H1 (cell line): Measurements from ENCODE around the gene BRPF3. TPM values are rescaled to one million over a fixed set of nuclear protein-coding genes. Genes with fewer than 3 reads are reported as not detected.

ENCODE experiments used
- GABPA ChIP-seq: IDR thresholded peaks from 2 replicates; pipeline ENCODE4 v1.6.1; 2011; ENCODE audit warnings: mild to moderate bottlenecking, low read length, moderate library complexity, borderline replicate concordance; ENCODE audit not compliant: insufficient read depth
- NRF1 ChIP-seq: IDR thresholded peaks from 2 replicates; pipeline ENCODE4 v1.6.1; 2011; ENCODE audit warnings: mild to moderate bottlenecking, low read depth, low read length, improper control_type of control experiment
- SP1 ChIP-seq: IDR thresholded peaks from 2 replicates; pipeline ENCODE4 v1.6.1; 2011; ENCODE audit warnings: low read depth, low read length
- polyA plus RNA-seq, 7 experiments: library from polyadenylated mRNA; depleted of rRNA in 3 of 7; stranded (reverse) in 5 of 7; unstranded in 2 of 7; fragments of >200 nt in 5 of 7; fragments of 200-250 nt in 2 of 7; gene quantifications; 1 replicate in 5 of 7; 2 replicates in 1 of 7; 4 replicates in 1 of 7; pipeline versions ENCODE4 v1.2.1 to v1.2.3, GENCODE V29; 2011 to 2013; ENCODE audit warnings: missing spikeins in 2 of 7, mixed read lengths in 2 of 7
- total RNA-seq: library from RNA; stranded (reverse); fragmentation: NEBNext Ultra II Directional; extraction: Animal tissue kit (Norgen Biotek cat#: 25700); gene quantifications from 2 replicates; pipeline ENCODE4 v1.2.1, GENCODE V29; 2021
- TF ChIP-seq, protein P1 (sequence below): fragments of 300-600 bp; sonication (generic); IDR thresholded peaks from 2 replicates; pipeline ENCODE4 v1.7.1; 2012; ENCODE audit warnings: low read length, moderate library complexity, mild to moderate bottlenecking, inconsistent platforms; ENCODE audit not compliant: insufficient replicate concordance

BRPF3 gene
- total and polyA plus RNA-seq, 2 of the 8 experiments (the other 6 are each of a cell fraction or from before 2014, with no cell fraction given) = 26.0 to 37.5 TPM

- TF ChIP-seq, protein P1, sequence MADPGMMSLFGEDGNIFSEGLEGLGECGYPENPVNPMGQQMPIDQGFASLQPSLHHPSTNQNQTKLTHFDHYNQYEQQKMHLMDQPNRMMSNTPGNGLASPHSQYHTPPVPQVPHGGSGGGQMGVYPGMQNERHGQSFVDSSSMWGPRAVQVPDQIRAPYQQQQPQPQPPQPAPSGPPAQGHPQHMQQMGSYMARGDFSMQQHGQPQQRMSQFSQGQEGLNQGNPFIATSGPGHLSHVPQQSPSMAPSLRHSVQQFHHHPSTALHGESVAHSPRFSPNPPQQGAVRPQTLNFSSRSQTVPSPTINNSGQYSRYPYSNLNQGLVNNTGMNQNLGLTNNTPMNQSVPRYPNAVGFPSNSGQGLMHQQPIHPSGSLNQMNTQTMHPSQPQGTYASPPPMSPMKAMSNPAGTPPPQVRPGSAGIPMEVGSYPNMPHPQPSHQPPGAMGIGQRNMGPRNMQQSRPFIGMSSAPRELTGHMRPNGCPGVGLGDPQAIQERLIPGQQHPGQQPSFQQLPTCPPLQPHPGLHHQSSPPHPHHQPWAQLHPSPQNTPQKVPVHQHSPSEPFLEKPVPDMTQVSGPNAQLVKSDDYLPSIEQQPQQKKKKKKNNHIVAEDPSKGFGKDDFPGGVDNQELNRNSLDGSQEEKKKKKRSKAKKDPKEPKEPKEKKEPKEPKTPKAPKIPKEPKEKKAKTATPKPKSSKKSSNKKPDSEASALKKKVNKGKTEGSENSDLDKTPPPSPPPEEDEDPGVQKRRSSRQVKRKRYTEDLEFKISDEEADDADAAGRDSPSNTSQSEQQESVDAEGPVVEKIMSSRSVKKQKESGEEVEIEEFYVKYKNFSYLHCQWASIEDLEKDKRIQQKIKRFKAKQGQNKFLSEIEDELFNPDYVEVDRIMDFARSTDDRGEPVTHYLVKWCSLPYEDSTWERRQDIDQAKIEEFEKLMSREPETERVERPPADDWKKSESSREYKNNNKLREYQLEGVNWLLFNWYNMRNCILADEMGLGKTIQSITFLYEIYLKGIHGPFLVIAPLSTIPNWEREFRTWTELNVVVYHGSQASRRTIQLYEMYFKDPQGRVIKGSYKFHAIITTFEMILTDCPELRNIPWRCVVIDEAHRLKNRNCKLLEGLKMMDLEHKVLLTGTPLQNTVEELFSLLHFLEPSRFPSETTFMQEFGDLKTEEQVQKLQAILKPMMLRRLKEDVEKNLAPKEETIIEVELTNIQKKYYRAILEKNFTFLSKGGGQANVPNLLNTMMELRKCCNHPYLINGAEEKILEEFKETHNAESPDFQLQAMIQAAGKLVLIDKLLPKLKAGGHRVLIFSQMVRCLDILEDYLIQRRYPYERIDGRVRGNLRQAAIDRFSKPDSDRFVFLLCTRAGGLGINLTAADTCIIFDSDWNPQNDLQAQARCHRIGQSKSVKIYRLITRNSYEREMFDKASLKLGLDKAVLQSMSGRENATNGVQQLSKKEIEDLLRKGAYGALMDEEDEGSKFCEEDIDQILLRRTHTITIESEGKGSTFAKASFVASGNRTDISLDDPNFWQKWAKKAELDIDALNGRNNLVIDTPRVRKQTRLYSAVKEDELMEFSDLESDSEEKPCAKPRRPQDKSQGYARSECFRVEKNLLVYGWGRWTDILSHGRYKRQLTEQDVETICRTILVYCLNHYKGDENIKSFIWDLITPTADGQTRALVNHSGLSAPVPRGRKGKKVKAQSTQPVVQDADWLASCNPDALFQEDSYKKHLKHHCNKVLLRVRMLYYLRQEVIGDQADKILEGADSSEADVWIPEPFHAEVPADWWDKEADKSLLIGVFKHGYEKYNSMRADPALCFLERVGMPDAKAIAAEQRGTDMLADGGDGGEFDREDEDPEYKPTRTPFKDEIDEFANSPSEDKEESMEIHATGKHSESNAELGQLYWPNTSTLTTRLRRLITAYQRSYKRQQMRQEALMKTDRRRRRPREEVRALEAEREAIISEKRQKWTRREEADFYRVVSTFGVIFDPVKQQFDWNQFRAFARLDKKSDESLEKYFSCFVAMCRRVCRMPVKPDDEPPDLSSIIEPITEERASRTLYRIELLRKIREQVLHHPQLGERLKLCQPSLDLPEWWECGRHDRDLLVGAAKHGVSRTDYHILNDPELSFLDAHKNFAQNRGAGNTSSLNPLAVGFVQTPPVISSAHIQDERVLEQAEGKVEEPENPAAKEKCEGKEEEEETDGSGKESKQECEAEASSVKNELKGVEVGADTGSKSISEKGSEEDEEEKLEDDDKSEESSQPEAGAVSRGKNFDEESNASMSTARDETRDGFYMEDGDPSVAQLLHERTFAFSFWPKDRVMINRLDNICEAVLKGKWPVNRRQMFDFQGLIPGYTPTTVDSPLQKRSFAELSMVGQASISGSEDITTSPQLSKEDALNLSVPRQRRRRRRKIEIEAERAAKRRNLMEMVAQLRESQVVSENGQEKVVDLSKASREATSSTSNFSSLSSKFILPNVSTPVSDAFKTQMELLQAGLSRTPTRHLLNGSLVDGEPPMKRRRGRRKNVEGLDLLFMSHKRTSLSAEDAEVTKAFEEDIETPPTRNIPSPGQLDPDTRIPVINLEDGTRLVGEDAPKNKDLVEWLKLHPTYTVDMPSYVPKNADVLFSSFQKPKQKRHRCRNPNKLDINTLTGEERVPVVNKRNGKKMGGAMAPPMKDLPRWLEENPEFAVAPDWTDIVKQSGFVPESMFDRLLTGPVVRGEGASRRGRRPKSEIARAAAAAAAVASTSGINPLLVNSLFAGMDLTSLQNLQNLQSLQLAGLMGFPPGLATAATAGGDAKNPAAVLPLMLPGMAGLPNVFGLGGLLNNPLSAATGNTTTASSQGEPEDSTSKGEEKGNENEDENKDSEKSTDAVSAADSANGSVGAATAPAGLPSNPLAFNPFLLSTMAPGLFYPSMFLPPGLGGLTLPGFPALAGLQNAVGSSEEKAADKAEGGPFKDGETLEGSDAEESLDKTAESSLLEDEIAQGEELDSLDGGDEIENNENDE = no peak
- TF ChIP-seq GABPA (no peak), SP1 (no peak), NRF1 (no peak)
These were observed 19.4 kb upstream of the BRPF3 start (continued) for GRCh38 chr6:36177166-36177565.
